SJSA1 (cell line): Measurements from ENCODE around the gene ZNF512B. TPM values are rescaled to one million over a fixed set of nuclear protein-coding genes. Genes with fewer than 3 reads are reported as not detected.
"Not testable (repeated sequence)": the region's sequence is repeated elsewhere in the genome, so short reads cannot be mapped to it uniquely, and the experiment has no call there.

ENCODE experiments used
- DNase-seq, 2 experiments: peaks; one replicate each; pipeline ENCODE4 v3.0.0-alpha.2; 2015 to 2020; ENCODE audit warnings: low spot score in 2 of 2, low read depth in 1 of 2
- H3K27ac ChIP-seq: fragments of 250-450 bp; sonication (Bioruptor Pico); 2 replicates; pipeline ENCODE4 v1.5.1; 2020; ENCODE audit warnings: mild to moderate bottlenecking, moderate library complexity
- H3K27me3 ChIP-seq: fragments of 250-450 bp; sonication (Bioruptor Pico); replicated peaks from 2 replicates; pipeline ENCODE4 v1.5.1; 2020; ENCODE audit warnings: mild to moderate bottlenecking, moderate library complexity
- H3K36me3 ChIP-seq: fragments of 250-450 bp; sonication (Bioruptor Pico); 2 replicates; pipeline ENCODE4 v1.5.1; 2020; ENCODE audit warnings: mild to moderate bottlenecking
- H3K4me1 ChIP-seq: fragments of 250-450 bp; sonication (Bioruptor Pico); replicated peaks from 2 replicates; pipeline ENCODE4 v1.6.1; 2021; ENCODE audit warnings: mild to moderate bottlenecking
- H3K4me3 ChIP-seq: fragments of 250-450 bp; sonication (Bioruptor Pico); 2 replicates; pipeline ENCODE4 v1.5.1; 2020; ENCODE audit warnings: mild to moderate bottlenecking
- H3K9me3 ChIP-seq: fragments of 250-450 bp; sonication (Bioruptor Pico); replicated peaks from 2 replicates; pipeline ENCODE4 v1.5.1; 2020; ENCODE audit warnings: mild to moderate bottlenecking
- total RNA-seq: library from RNA; depleted of rRNA; stranded (reverse); fragments of >200 nt; shearing (Covaris generic); gene quantifications from 2 replicates; pipeline ENCODE4 v1.2.3, GENCODE V29; 2014

ZNF512B gene
- total RNA-seq, 1 experiment from 2014 or later, result 14.3 TPM

DNA sequence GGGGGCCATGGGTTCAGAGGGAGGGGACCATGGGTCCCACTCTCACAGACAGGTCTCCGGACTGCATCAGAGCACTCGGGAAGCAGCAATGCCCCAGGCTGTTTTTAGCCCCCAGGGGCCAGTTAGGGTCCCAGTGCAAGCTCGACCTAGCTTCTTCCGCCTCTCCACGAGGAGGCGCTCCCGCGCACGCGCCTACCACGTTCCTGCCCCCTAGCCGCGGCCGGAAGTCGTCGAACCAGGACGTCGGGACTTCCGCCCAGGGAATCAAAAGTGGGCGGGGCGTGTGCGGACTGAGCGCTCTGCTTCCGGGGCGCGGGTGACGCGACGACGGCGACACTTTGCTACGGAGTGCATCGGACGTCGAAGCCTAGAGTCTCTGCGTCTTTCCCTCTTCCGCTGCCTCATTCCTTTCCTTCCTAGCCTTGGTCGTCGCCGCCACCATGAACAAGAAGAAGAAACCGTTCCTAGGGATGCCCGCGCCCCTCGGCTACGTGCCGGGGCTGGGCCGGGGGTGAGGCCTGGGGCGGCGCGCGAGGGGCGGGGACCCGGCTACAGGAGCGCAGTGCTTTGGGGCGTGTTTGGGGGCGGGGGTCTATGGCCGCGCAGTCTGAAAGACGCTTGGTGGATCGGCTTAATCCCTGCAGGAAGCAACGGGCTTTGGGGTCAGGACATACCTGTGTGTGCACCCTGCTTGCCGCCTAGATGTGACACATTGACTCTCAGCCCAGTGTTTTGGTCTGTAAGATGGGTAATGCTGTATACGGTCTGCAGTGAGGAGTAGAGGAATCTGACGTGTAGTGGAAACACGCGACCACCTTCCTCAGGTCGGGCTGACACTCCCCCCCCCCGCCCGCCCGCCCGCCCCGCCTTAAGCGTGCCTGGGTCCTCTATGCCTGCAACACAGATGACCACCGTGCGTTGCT is 11.3 kb upstream of the ZNF512B start, which contains the start of gene PRPF6:
TSS of gene PRPF6 (plus strand) at position 327 of the 923 bp plus-strand sequence. CDS start at position 441, 114 bp downstream.
- H3K4me3 ChIP-seq, result peak within 1 kb of the TSS; percentile 61
- peaks cover 35% of the 10 kb centered on the region for H3K4me1 ChIP-seq
- peaks cover 6% of the 10 kb centered on the region; the same call in 1 of the 2 replicates for H3K27me3 ChIP-seq
- H3K27ac ChIP-seq, result 0 out of 2 replicates have a peak within 1 kb of the TSS, but pooled peaks have one; percentile 3
- no peaks in the 10 kb centered on the region for H3K9me3 ChIP-seq
- peaks cover 33% of the 10 kb centered on the region for H3K36me3 ChIP-seq
- peak; percentile 86 to 96 for DNase-seq

DNA sequence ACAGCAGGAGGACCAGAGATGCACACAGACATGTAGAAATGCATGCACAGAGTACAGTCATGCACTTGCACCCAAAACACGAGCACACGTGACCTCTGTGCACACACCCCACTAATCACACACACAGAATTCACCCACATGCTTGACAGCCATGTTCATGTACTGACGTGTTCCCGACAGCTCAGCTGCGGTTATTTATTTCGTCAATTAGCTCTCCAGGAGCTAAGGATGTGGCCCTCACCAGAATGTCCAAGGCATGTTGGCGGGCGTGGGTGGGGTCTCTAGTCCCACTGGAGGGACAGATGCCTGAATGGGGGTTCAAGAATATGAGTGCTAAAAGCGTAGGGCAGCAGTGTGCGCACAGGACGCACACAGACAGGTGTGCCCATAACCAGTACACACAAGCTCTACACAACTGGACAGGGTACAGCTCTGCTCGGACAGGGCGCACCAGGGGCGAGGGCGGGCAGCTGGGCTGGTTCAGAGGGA is 10.6 kb upstream of the ZNF512B start:
- no peak overlapping the region for H3K27ac ChIP-seq

DNA sequence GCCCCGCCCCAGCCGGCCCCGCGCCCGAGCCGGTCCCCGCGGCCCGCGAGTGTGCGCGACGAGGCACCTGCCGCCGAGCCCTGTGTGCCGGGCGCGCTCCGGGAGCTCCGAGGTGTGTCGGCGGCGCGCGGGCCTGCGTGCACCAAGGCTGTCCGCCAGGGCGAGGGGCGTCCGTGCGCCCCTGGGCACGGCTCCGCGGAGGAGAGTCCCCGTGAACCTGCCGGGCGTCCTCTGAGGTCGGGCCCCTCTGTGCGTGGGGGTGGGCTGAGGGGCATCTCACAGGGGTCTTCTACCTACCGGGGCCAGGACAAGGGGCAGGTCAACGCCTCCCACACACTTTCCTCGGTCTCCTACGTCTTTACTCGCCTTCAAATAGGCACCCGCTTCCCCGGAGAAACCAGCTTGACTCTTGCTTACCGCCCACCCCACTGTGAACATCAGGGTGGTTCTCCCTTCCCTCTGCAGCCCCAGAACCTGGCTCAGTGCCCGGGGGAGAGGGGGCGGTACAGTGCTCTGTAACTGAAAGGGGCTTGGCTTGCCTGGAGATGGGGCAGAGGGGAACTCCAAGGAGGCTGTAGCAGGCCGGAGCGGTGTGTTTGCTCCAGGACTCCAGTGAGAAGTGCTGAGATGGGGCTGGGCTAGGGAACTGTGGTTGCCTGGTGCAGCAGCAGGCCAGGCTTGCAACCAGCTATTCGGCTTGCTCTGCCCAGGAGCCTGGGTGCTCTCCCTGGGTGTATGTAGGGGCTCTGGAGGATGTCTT is 10.0 kb upstream of the ZNF512B start, which contains the start of gene SAMD10:
TSS of gene SAMD10 (minus strand) at position 86 of the 760 bp plus-strand sequence. CDS start 175 bp downstream, outside the sequence.
- peak in 1 of 2 experiments; percentile 49 for DNase-seq
- peaks cover 42% of the 10 kb centered on the region for H3K4me1 ChIP-seq
- H3K4me3 ChIP-seq, result peak within 1 kb of the TSS; percentile 61
- H3K9me3 ChIP-seq, result no peaks in the 10 kb centered on the region
- H3K27me3 ChIP-seq, result peaks cover 6% of the 10 kb centered on the region; the same call in 1 of the 2 replicates
- peaks cover 20% of the 10 kb centered on the region for H3K36me3 ChIP-seq
- H3K27ac ChIP-seq, result no peak within 1 kb of the TSS

More for the DNA sequence above, 10.6 kb upstream of the ZNF512B start:
- H3K36me3 ChIP-seq, result peaks cover 26% of the 10 kb centered on the region
- H3K27me3 ChIP-seq, result peaks cover 6% of the 10 kb centered on the region; the same call in 1 of the 2 replicates
- peak overlapping the region; percentile 61 for H3K4me3 ChIP-seq
- peaks cover 35% of the 10 kb centered on the region for H3K4me1 ChIP-seq
- H3K9me3 ChIP-seq, result no peaks in the 10 kb centered on the region
- DNase-seq, result no peak

DNA sequence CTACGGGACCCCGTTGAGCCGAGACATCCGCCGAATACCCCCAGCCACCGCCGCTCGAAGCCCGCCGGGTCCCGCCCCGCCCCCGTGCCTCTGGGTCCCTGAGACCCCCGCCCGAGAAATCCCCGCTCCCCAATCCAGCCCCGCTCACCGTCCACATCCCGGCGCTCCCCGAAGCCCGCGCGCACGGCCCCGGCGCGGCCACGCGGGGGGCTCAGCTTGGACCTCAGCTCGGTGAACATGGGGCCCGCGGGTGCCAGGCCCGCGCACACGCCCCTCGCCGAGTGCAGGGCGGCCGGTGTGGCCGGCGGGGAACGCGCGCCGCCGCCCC is 9.5 kb upstream of the ZNF512B start:
- H3K36me3 ChIP-seq, result peaks cover 16% of the 10 kb centered on the region
- H3K27ac ChIP-seq, result no peak overlapping the region
- peaks cover 6% of the 10 kb centered on the region; the same call in 1 of the 2 replicates for H3K27me3 ChIP-seq
- peak overlapping the region; percentile 19 for H3K4me3 ChIP-seq
- H3K9me3 ChIP-seq, result no peaks in the 10 kb centered on the region
- H3K4me1 ChIP-seq, result peaks cover 47% of the 10 kb centered on the region
- no peak for DNase-seq

DNA sequence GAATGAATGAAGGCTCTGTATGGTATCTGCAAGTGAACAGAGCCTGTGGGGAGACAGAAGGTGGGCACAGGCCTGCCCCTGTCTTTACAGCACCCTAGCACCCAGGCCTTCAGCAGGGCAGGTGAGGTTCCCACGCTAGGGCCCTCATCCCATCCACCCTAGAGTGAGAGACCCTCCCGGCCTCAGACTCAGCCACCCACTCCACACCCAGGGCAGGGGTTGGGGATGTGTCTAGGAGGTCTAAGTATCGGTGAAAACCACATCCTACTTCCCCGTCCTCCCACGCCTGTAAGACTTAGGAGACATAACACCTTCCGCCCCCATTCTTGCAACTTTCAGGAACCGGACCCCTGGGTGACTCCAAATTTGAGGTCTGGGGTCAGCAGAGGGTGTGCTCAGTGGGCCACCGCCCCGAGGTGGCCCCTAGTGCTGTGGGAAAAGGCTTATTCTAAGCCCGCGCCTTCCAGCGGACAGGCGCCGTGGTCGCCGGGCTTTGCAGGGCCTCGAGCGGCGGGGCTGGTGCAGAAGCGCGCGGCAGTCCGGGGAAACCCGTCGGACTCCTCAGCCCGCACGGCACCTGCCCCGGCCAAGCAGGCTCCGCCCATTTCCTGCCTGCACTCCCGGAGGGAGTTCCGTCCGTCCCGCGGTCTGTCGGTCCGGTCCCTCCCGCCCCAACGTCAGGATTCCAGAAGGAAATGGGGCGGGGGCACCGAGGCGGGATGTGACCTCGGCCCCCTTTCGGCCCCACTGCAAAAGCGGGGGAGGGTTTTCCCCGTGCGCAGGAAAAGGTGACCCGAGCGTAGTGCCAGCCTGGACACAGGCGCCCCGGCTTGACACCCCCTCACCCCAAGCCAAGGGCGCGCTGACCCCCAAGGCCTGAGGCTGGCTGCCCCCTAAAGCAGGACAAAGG is 8.8 kb upstream of the ZNF512B start:
- DNase-seq, result peak in 1 of 2 experiments; percentile 63
- peaks cover 52% of the 10 kb centered on the region for H3K4me1 ChIP-seq
- H3K9me3 ChIP-seq, result no peaks in the 10 kb centered on the region
- no peak overlapping the region for H3K27ac ChIP-seq
- H3K36me3 ChIP-seq, result peaks cover 11% of the 10 kb centered on the region
- peak overlapping the region; percentile 19; the same call in 1 of the 2 replicates for H3K4me3 ChIP-seq
- peaks cover 6% of the 10 kb centered on the region; the same call in 1 of the 2 replicates for H3K27me3 ChIP-seq

DNA sequence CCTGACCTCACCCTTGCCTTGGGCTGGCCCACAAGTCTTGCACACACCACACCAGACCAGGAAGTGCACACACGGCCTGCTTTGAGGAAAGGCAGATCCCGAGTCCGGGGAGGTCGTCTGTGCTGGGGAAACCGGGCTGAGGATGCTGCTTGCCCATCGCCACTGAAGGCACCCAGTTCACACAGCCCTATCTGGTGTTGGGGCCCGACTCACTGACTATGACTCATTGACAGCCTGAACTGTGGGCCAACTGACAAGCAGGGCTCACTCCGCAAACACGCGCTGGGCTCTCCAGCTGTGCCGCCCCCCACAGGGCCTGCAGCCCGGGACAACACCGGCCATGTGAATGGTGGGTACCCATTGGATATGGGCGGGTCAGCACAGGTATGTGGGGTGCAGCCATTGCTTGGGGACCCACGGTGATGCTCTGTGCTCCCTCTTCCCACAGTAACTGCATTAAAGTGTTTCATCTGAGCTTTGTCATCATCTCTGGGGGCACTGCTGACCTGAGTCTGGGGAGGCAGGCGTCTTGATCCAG is 8.1 kb upstream of the ZNF512B start:
- Histone ChIP-seq H3K4me1 (peaks cover 54% of the 10 kb centered on the region), H3K27ac (no peak overlapping the region), H3K27me3 (peaks cover 6% of the 10 kb centered on the region; the same call in 1 of the 2 replicates), H3K4me3 (no peak overlapping the region), H3K36me3 (peaks cover 7% of the 10 kb centered on the region), H3K9me3 (no peaks in the 10 kb centered on the region)
- DNase-seq, result peak in 1 of 2 experiments; percentile 67

DNA sequence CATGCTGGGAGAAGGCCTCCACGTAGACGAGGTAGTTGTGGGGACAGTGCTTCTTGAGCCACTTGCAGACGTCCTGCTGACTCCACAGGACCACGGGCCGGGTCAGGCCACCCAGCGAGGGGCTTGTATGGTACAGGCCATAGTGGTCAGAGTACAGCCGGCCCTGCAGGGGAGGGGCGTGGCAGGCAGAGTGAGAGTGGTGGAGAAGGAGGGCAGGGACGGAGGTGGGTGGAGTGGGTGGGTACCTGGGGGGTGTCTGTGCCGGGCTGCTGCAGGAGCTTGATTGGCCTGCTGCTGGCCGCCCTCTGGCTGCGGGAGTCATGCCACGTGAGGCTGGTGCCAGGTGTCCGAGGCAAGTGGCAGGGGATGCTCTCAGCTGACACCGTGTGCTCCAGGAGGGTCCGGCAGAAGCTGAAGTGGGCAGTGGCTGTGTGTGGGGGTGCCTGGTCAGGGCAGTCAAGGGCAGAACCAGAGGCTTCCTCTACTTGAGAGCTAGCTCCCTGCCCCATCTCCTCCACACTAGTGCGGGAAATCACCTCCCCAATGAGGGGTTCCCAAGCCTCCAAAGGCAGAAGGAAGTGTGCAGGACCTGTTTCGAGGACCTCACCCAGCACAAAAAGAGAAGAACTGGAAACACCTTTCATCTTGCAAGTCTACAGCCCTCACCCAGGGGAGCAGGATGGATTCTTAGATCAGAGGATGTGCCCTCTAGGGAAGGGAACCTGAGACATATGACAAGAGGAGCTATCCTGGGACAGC is 7.4 kb upstream of the ZNF512B start:
- Histone ChIP-seq H3K4me3 (no peak overlapping the region), H3K27ac (no peak overlapping the region), H3K4me1 (peaks cover 54% of the 10 kb centered on the region), H3K36me3 (peaks cover under 1% of the 10 kb centered on the region; the same call in 1 of the 2 replicates), H3K27me3 (peaks cover 6% of the 10 kb centered on the region; the same call in 1 of the 2 replicates), H3K9me3 (no peaks in the 10 kb centered on the region)
- DNase-seq, result no peak

DNA sequence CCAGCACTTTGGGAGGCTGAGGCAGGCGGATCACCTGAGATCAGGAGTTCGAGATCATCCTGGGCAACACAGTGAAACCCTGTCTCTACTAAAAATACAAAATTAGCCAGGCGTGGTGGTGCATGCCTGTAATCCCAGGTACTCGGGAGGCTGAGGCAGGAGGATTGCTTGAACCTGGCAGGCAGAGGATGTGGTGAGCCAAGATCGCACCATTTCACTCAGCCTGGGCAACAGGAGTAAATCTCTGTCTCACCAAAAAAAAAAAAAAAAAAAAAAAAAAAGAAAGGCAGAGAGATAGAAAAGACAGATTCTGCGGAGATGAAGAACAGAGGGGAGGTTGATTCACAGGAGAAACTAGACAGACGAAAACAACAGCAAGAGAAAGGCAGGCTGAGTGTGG is 6.8 kb upstream of the ZNF512B start:
- DNase-seq, H3K4me3 ChIP-seq, H3K27ac ChIP-seq, H3K9me3 ChIP-seq, H3K36me3 ChIP-seq, H3K27me3 ChIP-seq: not testable (repeated sequence)
- H3K4me1 ChIP-seq, result peaks cover 51% of the 10 kb centered on the region

DNA sequence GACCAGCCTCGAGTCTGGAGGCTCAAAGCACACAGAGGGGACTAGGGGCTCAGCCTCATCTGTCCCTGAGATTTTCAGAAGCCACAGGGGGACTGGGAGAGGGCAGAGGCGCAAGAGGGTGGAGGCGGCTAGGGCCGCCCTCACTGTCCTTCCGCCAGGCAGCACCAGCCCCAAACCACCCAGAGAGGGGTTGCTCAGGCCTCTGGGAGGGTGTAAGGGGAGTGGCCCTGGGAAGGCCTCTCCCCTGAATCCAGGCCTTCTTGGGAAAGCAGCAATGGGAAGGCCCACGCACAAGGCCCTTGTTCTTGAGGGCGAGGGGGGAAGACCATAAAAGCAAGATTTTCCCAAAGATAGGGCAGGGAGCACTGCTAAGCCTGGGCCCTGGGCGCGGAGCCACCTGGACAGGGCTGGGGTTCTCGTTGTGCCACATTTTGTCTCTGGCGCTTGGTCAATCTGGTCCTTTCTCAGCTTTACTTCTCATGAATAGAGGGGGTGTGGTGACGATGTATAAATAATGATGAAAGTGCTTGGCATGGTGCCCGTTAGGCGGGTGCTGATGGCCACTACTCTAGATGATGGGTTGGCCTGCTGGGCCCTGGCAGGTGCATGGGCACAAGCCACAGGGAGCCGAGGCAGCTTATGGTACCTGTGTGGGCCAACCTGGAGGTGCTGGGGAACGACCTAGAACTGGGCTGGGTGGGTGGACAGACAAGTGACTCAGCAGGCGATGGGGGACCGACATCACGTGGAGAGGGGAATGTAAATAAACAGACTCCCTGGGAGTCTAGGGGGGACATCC is 4.9 kb upstream of the ZNF512B start:
- H3K36me3 ChIP-seq, result peaks cover 3% of the 10 kb centered on the region; the same call in 1 of the 2 replicates
- no peak overlapping the region for H3K27ac ChIP-seq
- peak in 1 of 2 experiments; percentile 47 for DNase-seq
- 0 out of 2 replicates have a peak, but pooled peaks cover 2% of the 10 kb centered on the region for H3K9me3 ChIP-seq
- H3K4me3 ChIP-seq, result no peak overlapping the region
- peaks cover 43% of the 10 kb centered on the region for H3K4me1 ChIP-seq
- H3K27me3 ChIP-seq, result peaks cover 1% of the 10 kb centered on the region; the same call in 1 of the 2 replicates

DNA sequence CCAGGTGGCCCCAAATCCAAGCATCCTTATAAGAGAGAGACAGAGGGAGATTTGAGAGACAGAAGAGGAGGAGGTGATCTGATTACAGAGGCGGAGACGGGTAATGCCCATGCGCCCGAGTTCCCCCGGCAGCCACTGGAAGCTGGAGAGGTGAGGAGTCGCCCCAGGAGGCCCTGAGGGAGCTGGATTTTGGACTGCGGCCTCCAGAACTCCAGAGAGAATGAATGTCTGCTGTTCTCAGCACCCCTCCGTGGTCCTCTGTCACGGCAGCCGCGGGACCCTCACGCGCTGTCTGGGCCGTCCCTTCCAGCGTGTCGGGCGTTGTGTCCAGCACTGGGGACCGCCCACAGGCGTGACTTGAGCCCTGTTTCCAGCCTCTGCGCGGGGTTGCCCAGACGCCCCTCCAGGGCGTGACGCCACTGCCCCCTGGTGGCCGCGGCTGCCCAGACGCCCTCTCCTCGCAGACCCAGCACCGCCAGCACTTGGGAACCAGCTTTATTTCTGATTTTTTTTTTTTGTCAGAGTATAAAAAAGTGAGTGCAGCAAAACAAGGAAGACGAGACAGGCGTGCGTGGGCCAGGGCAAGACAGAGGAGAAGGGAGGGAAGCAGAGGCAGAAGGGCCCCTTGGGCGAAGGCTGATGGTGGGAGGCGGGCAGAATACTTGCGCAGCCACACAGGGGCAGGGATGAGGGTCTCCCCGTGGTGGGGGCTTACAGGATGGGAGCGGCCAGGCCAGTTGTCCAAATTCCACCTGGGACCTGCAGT is 4.1 kb upstream of the ZNF512B start:
- Histone ChIP-seq H3K36me3 (peaks cover 8% of the 10 kb centered on the region; the same call in 1 of the 2 replicates), H3K27ac (no peak overlapping the region), H3K4me1 (peaks cover 44% of the 10 kb centered on the region), H3K9me3 (0 out of 2 replicates have a peak, but pooled peaks cover 2% of the 10 kb centered on the region), H3K4me3 (peak overlapping the region; percentile 33), H3K27me3 (no peaks in the 10 kb centered on the region)
- DNase-seq, result peak; percentile 83 to 88

DNA sequence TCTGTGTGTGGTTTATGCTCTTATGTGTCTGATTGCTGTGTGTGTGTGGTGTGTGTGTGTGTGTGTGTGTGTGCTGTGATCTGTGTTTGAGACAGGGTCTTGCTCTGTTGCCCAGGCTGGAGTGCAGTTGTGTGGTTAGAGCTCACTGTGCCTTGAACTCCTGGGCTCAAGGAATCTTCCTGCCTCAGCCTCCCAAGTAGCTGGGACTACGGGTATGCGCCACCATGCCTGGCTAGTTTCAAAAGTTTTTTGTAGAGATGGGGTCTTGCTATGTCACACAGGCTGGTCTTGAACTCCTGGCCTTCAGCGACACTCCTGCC is 3.4 kb upstream of the ZNF512B start:
- Histone ChIP-seq H3K27ac (no peak overlapping the region), H3K4me1 (peaks cover 41% of the 10 kb centered on the region), H3K27me3 (no peaks in the 10 kb centered on the region), H3K4me3 (no peak overlapping the region), H3K36me3 (peaks cover 15% of the 10 kb centered on the region), H3K9me3 (0 out of 2 replicates have a peak, but pooled peaks cover 2% of the 10 kb centered on the region)
- no peak for DNase-seq
